ENCODE measurements around the gene ARL16. TPM values are rescaled to one million over a fixed set of nuclear protein-coding genes. Genes with fewer than 3 reads are reported as not detected.

The ARL16 gene
- polyA plus RNA-seq, 1 experiment: 70.8 TPM

DNA sequence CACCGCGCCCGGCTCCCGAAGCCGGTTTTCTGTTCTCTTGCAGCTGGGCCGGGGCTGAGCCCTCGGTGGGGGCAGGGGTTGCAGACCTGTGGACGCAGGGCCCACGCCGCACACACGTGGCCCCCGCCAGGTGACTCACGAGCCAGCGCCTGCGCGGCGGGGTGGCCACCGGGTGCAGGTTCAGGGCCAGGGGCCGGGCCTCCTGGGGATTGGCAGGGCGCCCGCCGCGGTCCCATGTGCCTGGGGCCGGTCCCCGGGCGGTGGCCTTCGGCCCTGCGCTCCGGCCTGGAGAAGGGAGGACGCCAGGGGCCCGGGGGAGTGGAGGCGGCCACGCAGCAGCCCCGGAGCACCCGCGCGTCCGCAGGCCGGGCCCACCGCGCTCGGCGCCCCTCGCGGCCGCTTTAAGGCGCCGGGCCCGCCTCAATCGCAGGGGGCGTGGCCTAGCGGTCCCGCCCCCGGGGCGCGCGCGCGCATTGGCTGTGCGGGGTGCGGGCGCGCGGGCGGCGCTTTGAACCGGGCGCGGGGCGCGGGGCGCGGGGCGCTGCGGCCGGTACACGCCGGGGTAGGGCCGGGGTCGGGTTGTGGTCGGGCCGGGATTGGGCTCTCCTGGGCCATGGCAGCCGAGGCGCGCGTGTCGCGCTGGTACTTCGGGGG lies 28.3 kb upstream of the ARL16 start, which contains the start of gene SLC25A10:
Gene SLC25A10 (plus strand): TSS at position 471 of the 654 bp plus-strand sequence. CDS start 143 bp downstream, at position 614.
- no peak for DNase-seq (ENCODE audit: low read depth)
- ChIA-PET POLR2A (interaction anchor here (0.5 to 0.6 kb wide), 2 partner anchors 9 to 143 kb away, joined by 4 to 11 read pairs; partner anchors contain the start of gene MRPL12), CTCF (interaction anchor here (0.5 to 1.8 kb wide), 3 partner anchors 16 to 144 kb away, joined by 3 to 4 read pairs (median 4); no protein-coding TSS in a partner anchor)
- TF ChIP-seq, protein P1, sequence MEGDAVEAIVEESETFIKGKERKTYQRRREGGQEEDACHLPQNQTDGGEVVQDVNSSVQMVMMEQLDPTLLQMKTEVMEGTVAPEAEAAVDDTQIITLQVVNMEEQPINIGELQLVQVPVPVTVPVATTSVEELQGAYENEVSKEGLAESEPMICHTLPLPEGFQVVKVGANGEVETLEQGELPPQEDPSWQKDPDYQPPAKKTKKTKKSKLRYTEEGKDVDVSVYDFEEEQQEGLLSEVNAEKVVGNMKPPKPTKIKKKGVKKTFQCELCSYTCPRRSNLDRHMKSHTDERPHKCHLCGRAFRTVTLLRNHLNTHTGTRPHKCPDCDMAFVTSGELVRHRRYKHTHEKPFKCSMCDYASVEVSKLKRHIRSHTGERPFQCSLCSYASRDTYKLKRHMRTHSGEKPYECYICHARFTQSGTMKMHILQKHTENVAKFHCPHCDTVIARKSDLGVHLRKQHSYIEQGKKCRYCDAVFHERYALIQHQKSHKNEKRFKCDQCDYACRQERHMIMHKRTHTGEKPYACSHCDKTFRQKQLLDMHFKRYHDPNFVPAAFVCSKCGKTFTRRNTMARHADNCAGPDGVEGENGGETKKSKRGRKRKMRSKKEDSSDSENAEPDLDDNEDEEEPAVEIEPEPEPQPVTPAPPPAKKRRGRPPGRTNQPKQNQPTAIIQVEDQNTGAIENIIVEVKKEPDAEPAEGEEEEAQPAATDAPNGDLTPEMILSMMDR (IDR thresholded peaks at IDR 0.05; ENCODE audit: insufficient read depth, low read depth, low read length): no peak
- peaks cover 9% of the 10 kb centered on the region for H3K36me3 ChIP-seq (ENCODE audit: control insufficient read depth, insufficient read depth, low read length)
- H3K4me3 ChIP-seq (ENCODE audit: low read depth, low read length): peak within 1 kb of the TSS; percentile 67
- no peaks in the 10 kb centered on the region for H3K27me3 ChIP-seq (ENCODE audit: control insufficient read depth, insufficient read depth, low read length)

DNA sequence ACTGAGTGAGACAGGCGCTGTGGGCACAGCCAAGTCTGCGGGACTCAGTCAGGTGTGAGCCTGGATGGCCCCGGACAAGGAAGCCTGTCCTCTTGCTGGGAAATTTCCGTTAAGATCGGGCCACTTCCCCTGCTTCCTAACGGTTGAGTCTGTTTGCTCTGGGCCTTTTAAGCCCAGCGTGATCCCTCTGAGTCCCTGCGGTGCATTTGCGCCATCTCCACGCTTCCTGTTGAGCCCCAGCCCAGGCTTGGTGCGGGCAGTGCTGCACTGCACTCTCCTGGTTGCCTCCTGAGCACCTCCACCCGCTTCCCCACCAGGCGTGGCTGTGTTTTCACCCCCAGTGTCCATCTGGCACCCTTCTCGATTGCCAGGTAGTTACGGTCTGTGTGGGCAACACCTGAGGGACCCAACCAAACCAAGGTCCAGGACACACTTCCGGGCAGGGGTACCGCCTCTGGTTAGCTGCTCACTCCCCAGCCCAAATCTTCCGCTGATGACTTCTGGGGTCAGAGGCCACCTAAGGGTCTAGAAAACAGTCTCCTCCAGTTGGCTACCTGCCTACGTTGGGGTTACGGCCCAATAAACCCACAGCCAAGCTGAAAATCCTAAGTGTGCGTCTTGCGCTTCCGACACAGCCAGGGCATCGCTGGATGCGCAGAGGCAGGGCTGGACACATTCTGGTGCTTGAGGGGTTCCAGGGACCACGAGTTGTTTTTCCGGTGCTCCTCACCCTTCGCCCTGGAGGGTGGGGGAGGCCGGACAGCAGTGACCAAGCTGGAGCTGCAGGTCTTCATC lies 27.1 kb upstream of the ARL16 start:
- ChIA-PET CTCF (interaction anchor here (0.6 kb wide), 1 partner anchor 15 kb away, joined by 3 read pairs; no protein-coding TSS in a partner anchor), POLR2A (interaction anchor here (0.5 to 0.6 kb wide), 2 partner anchors 123 to 144 kb away, joined by 3 to 4 read pairs; no protein-coding TSS in a partner anchor)
- H3K4me3 ChIP-seq (ENCODE audit: low read depth, low read length): no peak overlapping the region
- TF ChIP-seq, protein P1 (IDR thresholded peaks at IDR 0.05; ENCODE audit: insufficient read depth, low read depth, low read length): no peak
- DNase-seq (ENCODE audit: low read depth): no peak
- H3K36me3 ChIP-seq (ENCODE audit: control insufficient read depth, insufficient read depth, low read length): peaks cover 15% of the 10 kb centered on the region
- H3K27me3 ChIP-seq (ENCODE audit: control insufficient read depth, insufficient read depth, low read length): no peaks in the 10 kb centered on the region

- TF ChIP-seq, protein P1 (IDR thresholded peaks at IDR 0.05; ENCODE audit: insufficient read depth, low read depth, low read length): no peak
- ChIA-PET CTCF (no interaction called here), POLR2A (interaction anchor here (0.8 kb wide), 1 partner anchor 155 kb away, joined by 3 read pairs; no protein-coding TSS in a partner anchor)
- Histone ChIP-seq H3K36me3 (ENCODE audit: control insufficient read depth, insufficient read depth, low read length) (peaks cover 23% of the 10 kb centered on the region), H3K4me3 (ENCODE audit: low read depth, low read length) (no peak overlapping the region), H3K27me3 (ENCODE audit: control insufficient read depth, insufficient read depth, low read length) (no peaks in the 10 kb centered on the region)
- DNase-seq (ENCODE audit: low read depth): no peak
These were observed 25.2 kb upstream of the ARL16 start for GRCh38 chr17:81708739-81709185.

DNA sequence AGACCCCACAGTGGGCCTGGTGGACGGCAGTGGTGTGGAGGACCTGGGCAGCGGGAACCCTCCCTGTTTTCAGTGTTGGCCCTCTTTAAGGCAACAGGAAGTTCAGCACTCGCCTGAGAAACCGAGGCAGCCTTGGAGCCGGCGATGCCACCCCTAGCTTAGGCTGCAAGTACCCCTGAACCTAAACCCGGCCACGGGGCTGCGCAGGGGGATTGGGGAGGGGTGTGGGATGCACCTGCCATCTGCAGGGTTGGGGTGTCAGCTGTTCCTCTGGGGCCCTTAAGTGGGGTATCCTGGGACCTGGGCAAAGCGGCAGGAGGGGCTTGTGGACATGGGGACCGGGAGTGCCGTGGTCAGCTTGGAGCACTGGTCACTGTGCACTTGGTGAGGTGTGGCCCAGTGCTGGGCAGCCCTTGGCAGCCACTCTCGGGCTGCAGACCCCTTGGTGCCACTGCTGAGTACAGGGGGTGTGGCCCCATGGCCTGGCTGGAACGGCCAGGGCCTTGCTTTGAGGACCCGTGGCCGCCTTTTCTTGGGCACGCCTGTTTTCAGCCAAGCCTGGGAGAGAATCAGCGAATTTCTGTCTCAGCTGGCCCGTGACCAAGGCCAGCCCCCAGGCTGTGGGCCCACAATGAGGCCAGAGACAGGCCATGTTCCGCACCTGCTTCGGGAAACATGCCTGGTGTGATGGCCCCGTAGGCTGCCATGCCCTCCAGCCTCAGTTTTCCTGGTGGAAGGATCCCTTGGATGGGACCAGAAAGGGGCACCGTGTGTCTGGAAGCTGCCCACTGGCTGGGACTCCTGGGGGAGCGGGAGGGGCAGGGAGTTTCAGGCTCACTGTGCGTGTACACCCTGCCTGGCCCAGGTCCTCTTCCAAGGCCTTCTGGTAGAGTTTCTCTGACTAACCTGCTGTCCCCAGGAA lies 24.4 kb upstream of the ARL16 start:
- Histone ChIP-seq H3K36me3 (ENCODE audit: control insufficient read depth, insufficient read depth, low read length) (peaks cover 23% of the 10 kb centered on the region), H3K4me3 (ENCODE audit: low read depth, low read length) (no peak overlapping the region), H3K27me3 (ENCODE audit: control insufficient read depth, insufficient read depth, low read length) (no peaks in the 10 kb centered on the region)
- CTCF ChIA-PET: no interaction called here
- POLR2A ChIA-PET: no interaction called here
- TF ChIP-seq, protein P1 (IDR thresholded peaks at IDR 0.05; ENCODE audit: insufficient read depth, low read depth, low read length): no peak
- DNase-seq (ENCODE audit: low read depth): no peak

Data from BJ (cell line).